Pancreas (tissue), 10 donors: ENCODE data around the gene SLC24A3. TPM values are rescaled to one million over a fixed set of nuclear protein-coding genes. Genes with fewer than 3 reads are reported as not detected.

Experiments used
- ATAC-seq, 4 donors: fragments of 200-7000 bp; cut with Tn5 transposase; one replicate each; pipeline versions ENCODE4 v1.8.0 to v1.9.1; 2020; ENCODE audit warnings: mild to moderate bottlenecking in 4 of 4, moderate library complexity in 4 of 4
- DNase-seq, 6 donors: peaks; one replicate each; pipeline ENCODE4 v3.0.0-alpha.2; 2020
- FAIRE-seq: peaks from 2 replicates; lab custom pipeline; 2012; peaks lifted over from hg19 to GRCh38; lab: Jason Lieb, UNC
- H3K27ac ChIP-seq, 4 donors: fragments of 200-600 bp; sonication (generic); 1 replicate in 3 of 4; 2 replicates in 1 of 4; pipeline versions ENCODE4 v1.5.0 to v1.8.0; 2020
- H3K27me3 ChIP-seq, 4 donors: fragments of 200-600 bp; one replicate each; pipeline ENCODE4 v1.8.0; 2021
- H3K36me3 ChIP-seq, 3 donors: fragments of 200-600 bp; sonication (generic) in 1 of 3; one replicate each; pipeline versions ENCODE4 v1.5.0 to v1.8.0; 2020 to 2021
- H3K4me1 ChIP-seq, 3 donors: fragments of 200-600 bp; one replicate each; pipeline ENCODE4 v1.8.0; 2021
- H3K4me3 ChIP-seq, 4 donors: fragments of 200-600 bp; sonication (generic) in 2 of 4; one replicate each; pipeline versions ENCODE4 v1.5.0 to v1.8.0; 2020 to 2021
- H3K9me3 ChIP-seq, 4 donors: fragments of 200-600 bp; one replicate each; pipeline ENCODE4 v1.8.0; 2021
- CTCF ChIP-seq, 4 donors: fragments of 200-600 bp; sonication (generic) in 3 of 4; IDR thresholded peaks; one replicate each; pipeline versions ENCODE4 v1.5.0 to v1.8.0; 2021; ENCODE audit warnings: antibody characterized with exemption in 4 of 4
- WGBS, 2 donors: extraction: QIAGEN DNeasy Blood & Tissue Kit; methylation state at CpG; one replicate each; pipeline ENCODE4 v1.1.7; 2013; 5-methylcytosine and 5-hydroxymethylcytosine counted together
- intact Hi-C, 3 donors: fragments of 100-400 bp; cut with DNase I; formaldehyde crosslinking; loops; one replicate each; pipeline versions ENCODE4 v1.11.1 to v1.14.2; 2022
- polyA plus RNA-seq, 2 donors: library from polyadenylated mRNA; stranded (reverse); fragments of 200-250 nt; gene quantifications; one replicate each; pipeline ENCODE4 v1.2.3, GENCODE V29; 2013
- total RNA-seq, 6 donors: library from RNA; stranded (reverse); fragmentation: NEBNext Ultra II Directional in 4 of 6; extraction: Animal tissue kit (Norgen Biotek cat#: 25700) in 4 of 6; gene quantifications; one replicate each; pipeline versions ENCODE4 v1.2.1 to v1.2.4, GENCODE V29; 2021 to 2023
- donor health status: healthy with polysubstance abuse.
- donor health status: DM: no; HTN: no; CAD: no; lungs with moderate emphysema.
- donor health status: DM: no; HTN: no; CAD: no.
- donor health status: control.
- donor health status: control.
- donor health status: Bipolar disorder and iron deficiency.
- donor health status: DM: yes; HTN: yes; CAD: no.
- donor health status: DM: no; HTN: no; CAD: no.
- donor health status: DM: no; HTN: no; CAD: no.
- donor health status: DM: yes; HTN: yes; CAD: no.

SLC24A3 gene
- total and polyA plus RNA-seq, 8 donors: 0.28 to 0.87 (median 0.49) TPM

- H3K4me3 ChIP-seq: no peak overlapping the region
- DNase-seq (no peak), ATAC-seq (no peak), FAIRE-seq (no peak)
- H3K9me3 ChIP-seq: no peaks in the 10 kb centered on the region
- WGBS, 2 donors: 29 to 35% methylated on average over 9 of the region's 9 CpGs
- H3K36me3 ChIP-seq: no peaks in the 10 kb centered on the region
- H3K27me3 ChIP-seq: no peaks in the 10 kb centered on the region
- H3K4me1 ChIP-seq: no peaks in the 10 kb centered on the region
- TF ChIP-seq CTCF (IDR thresholded peaks at IDR 0.05): no peak
- H3K27ac ChIP-seq: no peak overlapping the region
- intact Hi-C loops: loop anchor here in 1 of 3 donors (5.0 kb wide), 1 partner anchor 455 kb away; no protein-coding TSS in a partner anchor
Measured at GRCh38 chr20:19662637-19662995, 450.2 kb downstream of the SLC24A3 start.

GRCh38 chr20:19668418-19668817 lies 456.0 kb downstream of the SLC24A3 start:
- Histone ChIP-seq H3K4me3 (no peak overlapping the region), H3K27ac (no peak overlapping the region), H3K9me3 (no peaks in the 10 kb centered on the region), H3K4me1 (no peaks in the 10 kb centered on the region), H3K36me3 (no peaks in the 10 kb centered on the region), H3K27me3 (no peaks in the 10 kb centered on the region)
- intact Hi-C loops: no loop called here
- DNase-seq: no peak
- 83 to 88% methylated on average over 3 of the region's 3 CpGs for WGBS, 2 donors
- FAIRE-seq: no peak
- TF ChIP-seq CTCF (IDR thresholded peaks at IDR 0.05): no peak
- ATAC-seq: no peak

- no peaks in the 10 kb centered on the region for H3K36me3 ChIP-seq
- FAIRE-seq (no peak), ATAC-seq (no peak), DNase-seq (no peak)
- H3K27ac ChIP-seq: no peak overlapping the region
- intact Hi-C loops: no loop called here
- no peak for TF ChIP-seq CTCF (IDR thresholded peaks at IDR 0.05)
- 26 to 35% methylated on average over 3 of the region's 3 CpGs for WGBS, 2 donors
- no peak overlapping the region for H3K4me3 ChIP-seq
- no peaks in the 10 kb centered on the region for H3K27me3 ChIP-seq
- no peaks in the 10 kb centered on the region for H3K9me3 ChIP-seq
- H3K4me1 ChIP-seq: no peaks in the 10 kb centered on the region
Measured at GRCh38 chr20:19670829-19671228, 458.4 kb downstream of the SLC24A3 start.

- H3K4me1 ChIP-seq: no peaks in the 10 kb centered on the region
- DNase-seq: no peak
- no peaks in the 10 kb centered on the region for H3K36me3 ChIP-seq
- H3K27me3 ChIP-seq: no peaks in the 10 kb centered on the region
- H3K9me3 ChIP-seq: no peaks in the 10 kb centered on the region
- FAIRE-seq: no peak
- intact Hi-C loops: no loop called here
- 49 to 66% methylated on average over 1 of the region's 1 CpG for WGBS, 2 donors
- no peak for ATAC-seq
- no peak overlapping the region for H3K27ac ChIP-seq
- H3K4me3 ChIP-seq: no peak overlapping the region
- no peak for TF ChIP-seq CTCF (IDR thresholded peaks at IDR 0.05)
Measured at GRCh38 chr20:19671374-19671773, 458.9 kb downstream of the SLC24A3 start.

- intact Hi-C loops: no loop called here
- ATAC-seq (no peak), DNase-seq (no peak), FAIRE-seq (no peak)
- Histone ChIP-seq H3K36me3 (no peaks in the 10 kb centered on the region), H3K9me3 (no peaks in the 10 kb centered on the region), H3K27me3 (no peaks in the 10 kb centered on the region), H3K27ac (no peak overlapping the region), H3K4me3 (no peak overlapping the region), H3K4me1 (no peaks in the 10 kb centered on the region)
- WGBS, 2 donors: 53 to 61% methylated on average over 5 of the region's 5 CpGs
- TF ChIP-seq CTCF (IDR thresholded peaks at IDR 0.05): no peak
Measured at GRCh38 chr20:19672498-19672897, 460.1 kb downstream of the SLC24A3 start.
